ENCODE measurements around the gene ZNF655.
"Not testable (repeated sequence)": the region's sequence is repeated elsewhere in the genome, so short reads cannot be mapped to it uniquely, and the experiment has no call there.

ZNF655 gene, protein sequence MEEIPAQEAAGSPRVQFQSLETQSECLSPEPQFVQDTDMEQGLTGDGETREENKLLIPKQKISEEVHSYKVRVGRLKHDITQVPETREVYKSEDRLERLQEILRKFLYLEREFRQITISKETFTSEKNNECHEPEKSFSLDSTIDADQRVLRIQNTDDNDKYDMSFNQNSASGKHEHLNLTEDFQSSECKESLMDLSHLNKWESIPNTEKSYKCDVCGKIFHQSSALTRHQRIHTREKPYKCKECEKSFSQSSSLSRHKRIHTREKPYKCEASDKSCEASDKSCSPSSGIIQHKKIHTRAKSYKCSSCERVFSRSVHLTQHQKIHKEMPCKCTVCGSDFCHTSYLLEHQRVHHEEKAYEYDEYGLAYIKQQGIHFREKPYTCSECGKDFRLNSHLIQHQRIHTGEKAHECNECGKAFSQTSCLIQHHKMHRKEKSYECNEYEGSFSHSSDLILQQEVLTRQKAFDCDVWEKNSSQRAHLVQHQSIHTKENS

DNA sequence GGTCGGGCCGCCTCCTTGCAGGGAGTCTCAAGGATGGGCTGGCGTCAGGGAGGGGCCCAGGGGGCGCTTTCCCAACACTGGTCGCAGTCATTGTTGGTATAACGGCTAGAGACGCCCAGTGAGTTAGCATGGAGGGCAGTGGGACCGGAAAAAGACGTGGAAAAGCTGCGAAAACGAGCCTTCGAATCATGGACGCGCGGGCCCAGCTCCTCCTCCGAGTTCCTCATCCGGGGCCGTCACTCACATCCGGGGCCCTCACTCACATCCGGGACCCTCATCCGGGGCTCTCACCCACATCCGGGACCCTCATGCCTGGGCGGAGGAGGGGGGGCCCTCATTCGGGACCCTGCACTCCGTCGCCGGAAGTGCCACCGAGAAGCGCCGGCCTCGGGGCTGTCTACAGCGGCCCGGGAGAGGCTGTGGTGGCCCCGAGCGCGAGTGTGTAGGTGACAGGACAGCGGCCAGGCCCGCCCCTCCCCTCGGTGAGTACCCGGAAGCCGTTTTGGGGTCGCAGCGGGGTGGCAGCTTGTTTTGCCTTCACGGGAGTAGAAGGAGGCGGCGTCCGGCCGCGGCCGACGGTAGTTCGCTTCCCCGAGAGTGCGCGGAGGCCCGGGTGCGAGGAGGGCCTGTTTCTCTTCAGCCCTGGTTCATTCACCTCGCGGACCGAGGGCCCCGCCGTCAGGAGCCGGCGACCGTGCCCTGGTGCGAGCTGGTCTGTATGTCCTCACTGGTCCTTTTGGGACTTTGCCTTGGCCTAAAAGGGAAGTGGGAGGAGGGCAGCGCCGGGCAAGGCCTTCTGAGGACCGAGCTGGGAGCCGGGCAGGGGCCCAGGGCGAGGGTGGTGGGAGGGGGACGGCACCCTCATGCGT, at the start of gene ZNF655:
TSS of gene ZNF655 (plus strand) at position 337 of the 869 bp plus-strand sequence. CDS start 1,918 bp downstream, outside the sequence.
- FAIRE-seq: no peak

DNA sequence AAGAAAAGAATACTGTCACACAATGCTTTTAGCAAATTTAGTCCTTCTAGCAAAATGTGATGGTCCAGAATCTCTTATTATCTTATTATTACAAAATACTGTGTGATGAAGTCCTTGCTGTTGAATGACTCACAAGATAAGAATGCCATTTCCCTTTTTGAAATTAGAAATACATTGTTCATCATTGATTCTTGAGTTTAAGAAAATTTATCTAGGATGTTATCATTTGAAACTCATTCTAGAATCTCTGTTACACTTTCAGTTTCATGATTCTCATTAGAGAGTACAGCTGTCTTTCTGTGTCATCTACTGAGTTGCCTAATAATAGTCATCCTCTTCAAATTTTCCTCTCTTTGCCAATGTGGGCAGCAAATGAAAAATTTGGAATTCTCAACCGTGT, 44.4 kb upstream of the ZNF655 start:
- FAIRE-seq: no peak

DNA sequence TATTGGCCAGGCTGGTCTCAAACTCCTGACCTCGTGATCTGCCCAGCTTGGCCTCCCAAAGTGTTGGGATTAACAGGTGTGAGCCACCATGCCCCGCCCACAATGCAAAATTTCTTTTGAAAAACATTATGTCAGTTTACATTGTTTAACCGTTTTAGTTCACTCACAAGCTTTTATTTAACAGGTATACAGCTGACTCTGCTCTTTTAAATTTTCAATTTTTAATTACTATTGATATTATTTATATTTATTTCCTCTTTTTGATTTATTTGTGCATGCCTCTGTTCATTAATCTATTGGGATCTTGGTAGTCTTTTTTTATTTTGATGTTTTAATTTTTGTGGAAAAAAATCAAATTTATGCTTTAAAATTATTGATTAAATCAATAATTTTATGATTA, 37.0 kb upstream of the ZNF655 start:
- FAIRE-seq: no peak

DNA sequence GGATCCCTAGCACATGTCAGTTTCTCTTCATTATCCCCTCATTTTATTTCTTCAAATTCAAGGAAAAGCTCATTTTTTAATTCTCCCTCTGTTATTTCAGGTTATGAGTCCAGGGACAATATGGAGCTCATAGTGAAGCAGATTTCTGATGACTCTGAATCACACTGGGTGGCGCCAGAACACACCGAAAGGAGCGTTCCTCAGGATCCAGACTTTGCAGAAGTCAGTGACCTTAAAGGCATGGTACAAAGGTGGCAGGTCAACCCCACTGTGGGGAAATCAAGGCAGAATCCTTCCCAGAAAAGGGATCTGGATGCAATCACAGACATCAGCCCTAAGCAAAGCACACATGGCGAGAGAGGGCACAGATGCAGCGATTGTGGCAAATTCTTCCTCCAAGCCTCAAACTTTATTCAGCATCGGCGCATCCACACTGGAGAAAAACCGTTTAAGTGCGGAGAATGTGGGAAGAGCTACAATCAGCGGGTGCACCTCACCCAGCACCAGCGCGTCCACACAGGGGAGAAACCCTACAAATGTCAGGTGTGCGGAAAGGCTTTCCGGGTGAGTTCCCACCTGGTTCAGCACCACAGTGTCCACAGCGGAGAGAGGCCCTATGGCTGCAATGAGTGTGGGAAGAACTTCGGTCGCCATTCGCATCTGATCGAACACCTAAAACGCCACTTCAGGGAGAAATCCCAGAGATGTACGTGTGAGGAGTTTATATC, 32.6 kb upstream of the ZNF655 start:
- no peak for FAIRE-seq

DNA sequence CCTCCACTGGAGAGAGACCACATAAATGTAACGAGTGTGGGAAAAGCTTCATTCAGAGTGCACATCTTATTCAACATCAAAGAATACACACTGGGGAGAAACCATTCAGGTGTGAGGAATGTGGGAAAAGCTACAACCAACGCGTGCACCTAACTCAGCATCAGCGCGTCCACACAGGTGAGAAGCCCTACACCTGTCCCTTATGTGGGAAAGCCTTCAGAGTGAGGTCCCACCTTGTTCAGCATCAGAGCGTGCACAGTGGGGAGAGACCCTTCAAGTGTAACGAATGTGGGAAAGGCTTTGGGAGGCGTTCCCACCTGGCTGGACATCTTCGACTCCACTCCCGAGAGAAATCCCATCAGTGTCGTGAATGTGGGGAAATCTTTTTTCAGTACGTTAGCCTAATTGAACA, 27.1 kb upstream of the ZNF655 start:
- FAIRE-seq: no peak

DNA sequence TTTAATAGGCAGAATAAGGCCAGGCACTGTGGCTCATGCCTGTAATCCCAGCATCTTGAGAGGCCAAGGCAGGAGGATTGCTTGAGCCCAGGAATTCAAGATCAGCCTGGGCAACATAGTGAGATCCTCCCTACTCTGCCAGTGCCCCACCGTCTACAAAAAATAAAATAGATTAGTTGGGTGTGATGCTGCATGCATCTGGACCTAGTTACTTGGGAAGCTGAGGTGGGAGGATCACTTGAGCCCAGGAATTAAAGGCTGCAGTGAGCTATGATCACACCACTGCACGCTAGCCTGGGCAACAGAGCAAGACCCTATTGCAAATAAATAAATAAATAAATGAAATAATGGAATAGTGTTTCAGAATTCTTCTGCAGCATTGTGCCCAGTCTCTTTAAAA, 22.8 kb upstream of the ZNF655 start:
- no peak for FAIRE-seq

DNA sequence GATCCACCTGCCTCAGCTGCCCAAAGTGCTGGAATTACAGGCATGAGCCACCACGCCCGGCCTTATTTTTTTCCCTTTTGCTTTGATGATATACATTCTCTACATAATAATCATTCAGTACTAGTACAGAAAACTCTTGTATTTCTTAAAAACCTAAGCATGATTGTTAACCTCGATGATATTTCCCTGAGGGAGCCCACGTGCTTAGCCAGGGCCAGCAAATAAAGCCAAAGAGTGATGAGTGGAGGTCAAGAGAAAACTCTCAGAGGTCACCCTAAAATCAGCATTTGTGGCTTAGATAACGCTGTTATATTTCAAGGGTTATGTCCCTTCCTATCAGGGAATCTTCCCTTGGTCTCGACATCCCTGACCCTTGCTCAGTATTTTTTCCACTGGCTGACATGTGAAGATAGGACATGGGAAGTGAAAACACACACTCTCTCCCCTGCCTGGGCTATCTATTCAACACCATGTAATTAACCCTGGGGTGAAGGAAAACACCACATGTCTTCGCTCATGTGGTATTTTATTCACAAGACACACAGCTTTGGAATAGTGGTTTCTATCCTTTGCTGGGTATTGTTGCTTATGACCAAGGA, 19.1 kb upstream of the ZNF655 start:
- FAIRE-seq: no peak

DNA sequence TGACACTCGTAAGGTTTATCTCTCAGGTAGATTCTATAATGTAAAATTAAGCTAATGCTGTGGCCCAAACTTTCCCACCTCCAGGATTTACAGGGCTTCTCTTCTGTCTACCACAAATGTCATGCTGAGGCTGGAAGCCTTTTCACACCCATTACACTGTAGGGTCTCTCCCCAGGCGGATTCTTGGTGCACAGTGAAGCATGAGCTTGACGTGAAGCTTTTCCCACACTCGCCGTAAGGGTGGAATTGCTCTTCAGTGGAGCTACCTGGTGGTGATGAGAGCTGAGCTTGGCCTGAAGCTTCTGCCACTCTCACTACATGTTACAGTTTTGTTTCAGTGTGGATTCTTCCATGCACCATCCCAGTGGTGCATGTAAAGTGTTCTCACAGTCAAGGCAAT, 17.9 kb upstream of the ZNF655 start:
- no peak for FAIRE-seq

DNA sequence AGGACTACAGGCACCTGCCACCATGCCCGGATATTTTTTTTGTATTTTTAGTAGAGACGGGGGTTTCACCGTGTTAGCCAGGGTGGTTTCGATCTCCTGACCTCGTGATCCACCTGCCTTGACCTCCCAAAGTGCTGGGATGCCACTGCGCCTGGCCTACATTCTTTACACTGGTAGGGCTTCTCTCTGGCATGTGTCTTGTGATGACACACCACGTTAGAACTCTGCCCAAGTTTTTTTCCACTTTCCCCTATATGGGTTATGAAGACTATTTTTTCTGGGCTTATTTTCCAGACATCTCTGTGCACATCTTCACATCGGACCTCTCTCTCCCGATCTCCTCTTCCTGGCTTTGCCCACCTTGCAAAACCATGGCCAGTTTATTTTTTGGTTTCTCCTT, 17.2 kb upstream of the ZNF655 start:
- FAIRE-seq: no peak

DNA sequence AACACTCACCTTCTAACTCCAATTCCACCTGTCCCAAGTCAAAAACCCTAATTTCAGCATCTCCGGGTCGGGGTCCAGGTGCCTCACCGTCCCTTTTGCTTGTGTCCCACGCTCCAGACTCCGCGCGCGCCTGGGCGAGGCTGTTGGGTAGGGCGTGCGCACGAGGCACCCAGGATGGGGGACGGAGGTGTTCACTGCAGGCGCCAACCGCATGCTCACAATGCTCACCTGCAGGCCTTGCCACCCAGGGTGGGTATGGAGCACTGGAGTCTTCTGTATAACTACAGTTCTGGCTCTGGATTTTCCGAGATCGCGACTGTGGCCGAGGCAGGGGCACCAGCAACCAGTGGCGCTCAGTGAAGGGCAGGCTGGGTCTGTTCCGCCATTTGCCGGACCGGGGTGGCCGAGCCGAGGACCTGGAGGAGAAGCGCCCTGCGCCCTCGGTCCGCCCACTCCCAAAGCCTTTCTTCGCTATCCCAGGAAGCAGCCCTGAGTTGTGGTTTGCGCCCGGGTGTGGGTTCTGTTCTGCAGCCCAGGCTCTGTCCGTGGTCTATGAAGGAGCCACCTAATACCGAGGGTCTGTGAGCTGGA, 15.3 kb upstream of the ZNF655 start:
- FAIRE-seq: no peak

DNA sequence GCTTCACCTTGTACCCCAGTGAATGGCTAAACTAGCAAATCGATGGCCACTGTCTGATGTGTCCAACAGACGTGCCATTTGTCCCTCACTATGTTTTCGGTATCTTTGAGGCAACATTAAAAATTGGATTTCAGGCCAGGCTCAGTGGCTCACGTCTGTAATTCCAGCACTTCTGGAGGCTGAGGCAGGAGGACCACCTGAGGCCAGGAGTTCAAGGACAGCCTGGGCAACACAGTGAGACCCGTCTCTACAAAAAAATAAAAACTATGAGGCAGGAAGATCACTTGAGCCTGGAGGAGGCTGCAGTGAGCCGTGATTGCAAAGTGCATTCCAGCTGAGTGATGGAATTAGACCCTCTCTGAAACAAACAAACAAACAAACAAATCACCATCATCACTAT, 14.5 kb upstream of the ZNF655 start:
- no peak for FAIRE-seq

DNA sequence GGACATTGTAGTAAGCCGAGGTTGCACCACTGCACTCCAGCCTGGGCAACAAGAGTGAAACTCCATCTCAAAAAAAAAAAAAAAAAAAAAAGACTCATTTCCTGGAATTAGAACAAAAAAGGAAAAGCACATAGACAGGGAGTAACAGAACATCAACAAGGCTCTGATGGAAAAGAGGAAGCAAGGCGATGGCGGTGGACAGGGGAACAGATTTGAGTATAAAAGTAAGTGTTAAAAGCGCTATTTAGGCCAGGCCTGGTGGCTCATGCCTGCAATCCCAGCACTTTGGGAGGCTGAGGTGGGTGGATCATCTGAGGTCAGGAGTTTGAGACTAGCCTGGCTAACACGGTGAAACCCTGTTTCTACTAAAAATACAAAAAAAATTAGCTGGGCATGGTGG, 13.1 kb upstream of the ZNF655 start:
- not testable (repeated sequence) for FAIRE-seq

DNA sequence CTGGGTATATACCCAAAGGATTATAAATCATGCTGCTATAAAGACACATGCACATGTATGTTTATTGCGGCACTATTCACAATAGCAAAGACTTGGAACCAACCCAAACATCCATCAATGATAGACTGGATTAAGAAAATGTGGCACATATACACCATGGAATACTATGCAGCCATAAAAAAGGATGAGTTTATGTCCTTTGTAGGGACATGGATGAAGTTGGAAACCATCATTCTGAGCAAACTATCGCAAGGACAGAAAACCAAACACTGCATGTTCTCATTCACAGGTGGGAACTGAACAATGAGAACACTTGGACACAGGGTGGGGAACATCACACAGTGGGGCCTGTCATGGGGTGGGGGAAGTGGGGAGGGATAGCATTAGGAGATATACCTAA, 8.9 kb upstream of the ZNF655 start:
- not testable (repeated sequence) for FAIRE-seq

DNA sequence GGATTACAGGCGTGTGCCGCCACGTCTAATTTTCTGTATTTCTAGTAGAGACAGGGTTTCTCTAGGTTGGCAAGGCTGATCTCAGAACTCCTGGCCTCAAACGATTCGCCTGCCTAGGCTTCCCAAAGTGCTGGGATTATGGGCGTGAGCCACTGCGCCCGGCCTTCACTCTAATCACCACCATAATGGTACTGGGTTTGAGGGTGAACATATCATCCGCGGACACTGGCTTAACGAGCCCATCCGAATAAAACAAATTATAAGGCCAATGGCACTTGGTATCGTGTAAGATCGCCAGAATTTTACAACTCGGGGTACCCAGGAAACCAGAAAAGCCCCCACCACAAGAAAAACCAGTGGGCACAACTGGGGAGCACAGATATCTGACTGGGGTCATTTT, 7.1 kb upstream of the ZNF655 start:
- no peak for FAIRE-seq

DNA sequence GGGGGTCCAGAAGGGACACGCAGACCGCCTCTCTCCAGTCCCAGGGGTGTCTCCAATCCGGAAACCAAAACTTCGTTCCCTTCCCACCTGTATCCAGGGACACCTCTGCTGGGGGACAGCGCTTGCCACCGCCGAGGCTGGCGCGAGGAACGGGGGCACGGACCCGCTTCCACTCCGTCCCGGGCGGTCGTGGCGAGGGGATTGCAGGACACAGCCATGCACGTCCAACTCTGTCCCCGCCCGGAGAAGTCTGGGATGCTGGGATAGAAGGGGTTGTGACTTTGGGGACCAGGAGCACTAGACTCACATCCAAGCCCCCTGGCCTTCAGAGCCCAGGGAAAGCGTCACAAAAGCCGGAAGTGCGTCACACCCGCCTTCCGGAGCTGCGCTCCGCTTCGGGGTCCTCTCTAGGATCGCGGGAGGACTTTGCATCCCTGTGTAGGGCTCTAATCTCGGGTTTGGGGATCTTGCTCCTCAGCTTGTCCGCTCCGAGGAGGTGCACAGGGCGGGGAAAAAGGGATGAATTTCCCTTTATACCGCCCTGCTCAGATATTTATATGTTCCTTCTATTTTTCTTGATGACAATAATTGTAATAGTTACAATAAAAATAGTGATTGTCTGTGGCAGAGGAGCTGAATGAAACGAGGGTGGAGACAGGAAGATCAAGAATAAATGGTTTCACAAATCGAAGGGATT, 6.5 kb upstream of the ZNF655 start, which contains the start of gene FAM200A:
TSS of gene FAM200A (minus strand) at position 348 of the 697 bp plus-strand sequence. CDS start 3,707 bp downstream, outside the sequence.
- FAIRE-seq: no peak

DNA sequence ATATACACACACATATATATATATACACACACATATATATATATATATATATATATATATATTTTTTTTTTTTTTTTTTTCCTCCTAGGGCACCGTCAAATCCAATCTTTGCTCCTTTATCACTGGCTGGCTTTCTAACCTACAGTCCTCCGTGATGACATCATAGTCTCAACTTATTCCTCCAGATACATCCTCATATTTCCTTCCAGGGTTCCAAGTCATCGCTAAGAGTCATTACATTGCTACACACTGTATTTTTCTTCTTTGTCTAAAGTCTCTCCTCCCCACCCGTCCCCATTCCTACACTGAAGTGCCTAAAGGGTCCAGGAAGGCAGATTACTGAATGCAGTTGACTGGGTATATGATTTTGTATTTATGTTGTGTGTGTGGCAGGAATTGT, 5.4 kb upstream of the ZNF655 start:
- FAIRE-seq: no peak

DNA sequence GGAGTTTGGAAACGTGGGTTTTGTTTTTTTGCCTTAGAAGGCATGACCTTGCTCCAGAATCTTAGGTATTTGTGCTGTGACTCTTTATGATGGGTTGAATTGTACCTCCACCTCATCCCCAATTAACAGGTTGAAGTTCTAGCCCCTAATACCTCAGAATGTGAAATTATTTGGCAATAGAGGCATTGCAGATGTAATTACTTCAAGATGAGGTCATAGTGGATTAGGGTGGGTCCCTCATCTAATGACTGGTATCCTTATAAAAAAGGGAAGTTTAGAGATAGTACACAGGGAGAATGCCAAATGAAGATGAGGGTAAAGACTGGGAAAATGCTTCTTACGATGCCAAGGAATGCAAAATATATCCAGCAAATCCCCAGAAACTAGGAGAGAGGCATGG, 3.5 kb upstream of the ZNF655 start:
- no peak for FAIRE-seq

DNA sequence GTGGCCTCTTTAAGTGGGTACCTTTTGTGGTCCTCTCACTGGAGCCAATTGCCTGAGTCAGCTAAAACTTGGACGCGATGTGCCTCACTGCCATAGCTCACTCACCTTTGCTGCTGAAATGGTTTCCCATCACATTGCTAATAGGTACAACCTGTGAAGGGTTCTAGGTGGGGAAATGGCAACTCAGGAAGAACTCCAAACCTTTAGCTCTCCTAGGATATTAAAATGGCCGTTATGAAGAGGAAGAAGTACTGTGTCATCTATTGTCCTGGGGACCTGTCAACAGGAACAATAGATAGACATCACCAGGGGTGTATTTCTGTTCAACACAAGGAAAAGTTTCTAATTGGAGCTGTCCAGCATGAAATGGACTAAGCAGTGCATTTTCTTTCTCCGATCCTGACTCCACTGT, 1.2 kb upstream of the ZNF655 start:
- no peak for FAIRE-seq

DNA sequence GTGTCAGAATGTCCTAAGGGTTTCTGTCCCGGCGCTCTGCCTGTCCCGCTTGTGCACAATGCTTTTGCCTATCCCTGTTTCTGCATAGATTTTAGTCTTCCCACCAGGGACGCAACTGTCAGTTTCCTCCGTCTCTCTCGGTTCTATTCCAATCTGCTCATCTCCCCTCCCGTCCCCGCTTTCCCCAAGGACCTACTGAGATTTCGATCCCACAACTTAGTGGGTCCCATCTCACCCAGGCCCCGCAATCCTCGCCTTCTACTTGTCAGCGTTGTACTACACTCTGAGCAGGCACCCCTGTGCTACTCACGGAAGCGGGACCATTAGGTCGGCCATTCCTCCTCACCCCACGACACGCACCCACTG, 519 bp upstream of the ZNF655 start:
- no peak for FAIRE-seq

DNA sequence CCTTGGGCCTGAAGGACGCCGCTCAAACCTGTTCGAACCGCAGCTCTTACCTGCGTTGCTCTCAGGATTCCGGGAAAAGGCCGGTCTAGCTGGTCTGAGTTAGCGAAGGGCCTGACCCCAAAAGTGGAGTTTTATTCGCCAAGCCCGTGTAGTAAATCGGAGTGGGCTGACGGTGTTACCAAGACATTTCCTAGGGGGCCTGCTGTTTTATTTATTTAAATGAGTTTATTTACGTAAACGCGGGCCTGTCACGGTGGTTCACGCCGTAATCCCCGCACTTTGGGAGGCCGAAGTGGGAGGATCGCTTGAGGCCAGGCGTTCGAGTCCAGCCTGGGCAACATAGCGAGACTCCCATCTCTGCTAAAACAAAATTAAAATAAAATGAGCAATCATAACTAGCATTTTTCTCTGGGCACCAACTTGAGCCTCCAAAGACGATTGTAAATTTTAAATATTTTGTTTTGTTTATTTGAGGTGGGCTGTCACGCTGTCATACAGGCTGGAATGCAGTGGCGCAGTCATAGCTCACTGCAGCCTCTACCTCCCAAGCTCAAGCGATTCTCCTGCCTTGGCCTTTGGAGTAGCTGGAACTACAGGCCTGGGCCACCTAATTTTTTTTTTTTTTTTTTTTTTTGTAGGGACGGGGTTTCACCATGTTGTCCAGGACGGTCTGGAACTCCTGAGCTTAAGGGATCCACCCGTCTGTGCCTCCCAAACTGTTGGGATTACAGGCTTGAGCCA, 903 bp downstream of the ZNF655 start:
- FAIRE-seq: no peak
